Frontal cortex (tissue), 4 donors: ENCODE measurements around the gene ARIH1. TPM values are rescaled to one million over a fixed set of nuclear protein-coding genes. Genes with fewer than 3 reads are reported as not detected.
"Not testable (repeated sequence)": the region's sequence is repeated elsewhere in the genome, so short reads cannot be mapped to it uniquely, and the experiment has no call there.

Source experiments
- DNase-seq, 2 donors: peaks; one replicate each; pipeline ENCODE4 v3.0.0; 2012; ENCODE audit warnings: low spot score in 2 of 2
- FAIRE-seq: peaks from 2 replicates; lab custom pipeline; 2012; peaks lifted over from hg19 to GRCh38; lab: Jason Lieb, UNC
- total RNA-seq: library from RNA; depleted of rRNA; stranded (reverse); fragments of >200 nt; gene quantifications from one replicate; pipeline ENCODE4 v1.2.3, GENCODE V29; 2014
- donor health status: control.
- donor health status: control.
- donor health status: control.

Gene ARIH1
- total RNA-seq, 1 donor from 2014 or later = 31.4 TPM

- DNase-seq = not testable (repeated sequence)
These were observed 174.6 kb downstream of the ARIH1 start for GRCh38 chr15:72648631-72649253.

More at GRCh38 chr15:72648631-72649253, 174.6 kb downstream of the ARIH1 start:
- not testable (repeated sequence) for FAIRE-seq

Other genes with a start within 250 kb of the ARIH1 start
- 285 TPM for gene PKM, start 243.1 kb upstream of the ARIH1 start, total RNA-seq
- gene PARP6, start 201.8 kb upstream of the ARIH1 start, total RNA-seq = 55.4 TPM
- 11.4 TPM for gene CELF6, start 154.2 kb upstream of the ARIH1 start, total RNA-seq
- gene HEXA, start 98.3 kb upstream of the ARIH1 start, total RNA-seq = 30.6 TPM
- gene TMEM202, start 76.0 kb upstream of the ARIH1 start, total RNA-seq = not detected
- not detected for gene GOLGA6B, start 180.4 kb downstream of the ARIH1 start, total RNA-seq
- gene HIGD2B, start 211.9 kb downstream of the ARIH1 start, total RNA-seq = under 0.01 TPM
- gene BBS4, start 211.9 kb downstream of the ARIH1 start, total RNA-seq = 17.1 TPM